PFSK-1 (cell line): ENCODE data around the gene SYCP2.

Source experiments
- FOXP2 ChIP-seq: optimal IDR thresholded peaks from 2 replicates; pipeline ENCODE3; 2011; ENCODE audit warnings: borderline replicate concordance, control low read depth, inconsistent platforms; ENCODE audit not compliant: insufficient read depth; ENCODE audit errors: extremely low read length, extremely low read depth
- POLR2AphosphoS5 ChIP-seq: IDR thresholded peaks from 2 replicates; pipeline ENCODE4 v1.6.1; 2012; ENCODE audit warnings: low read depth, mild to moderate bottlenecking, control low read depth, low read length, moderate library complexity
- SIN3A ChIP-seq: IDR thresholded peaks from 2 replicates; pipeline ENCODE4 v1.6.1; 2012; ENCODE audit warnings: mild to moderate bottlenecking, low read length, moderate library complexity, borderline replicate concordance; ENCODE audit not compliant: insufficient read depth
- TAF1 ChIP-seq: IDR thresholded peaks from 2 replicates; pipeline ENCODE4 v1.6.1; 2012; ENCODE audit warnings: low read length, control low read depth, borderline replicate concordance; ENCODE audit not compliant: insufficient read depth
- TF ChIP-seq, protein P1 (sequence below), 2 experiments: IDR thresholded peaks; 2 replicates each; pipeline versions ENCODE4 v1.6.1 to v1.8.0; 2011 to 2012; ENCODE audit warnings: low read depth in 2 of 2, low read length in 2 of 2, control low read depth in 1 of 2, inconsistent platforms in 1 of 2, mild to moderate bottlenecking in 1 of 2, moderate library complexity in 1 of 2; ENCODE audit not compliant: insufficient read depth in 1 of 2

SYCP2 gene

DNA sequence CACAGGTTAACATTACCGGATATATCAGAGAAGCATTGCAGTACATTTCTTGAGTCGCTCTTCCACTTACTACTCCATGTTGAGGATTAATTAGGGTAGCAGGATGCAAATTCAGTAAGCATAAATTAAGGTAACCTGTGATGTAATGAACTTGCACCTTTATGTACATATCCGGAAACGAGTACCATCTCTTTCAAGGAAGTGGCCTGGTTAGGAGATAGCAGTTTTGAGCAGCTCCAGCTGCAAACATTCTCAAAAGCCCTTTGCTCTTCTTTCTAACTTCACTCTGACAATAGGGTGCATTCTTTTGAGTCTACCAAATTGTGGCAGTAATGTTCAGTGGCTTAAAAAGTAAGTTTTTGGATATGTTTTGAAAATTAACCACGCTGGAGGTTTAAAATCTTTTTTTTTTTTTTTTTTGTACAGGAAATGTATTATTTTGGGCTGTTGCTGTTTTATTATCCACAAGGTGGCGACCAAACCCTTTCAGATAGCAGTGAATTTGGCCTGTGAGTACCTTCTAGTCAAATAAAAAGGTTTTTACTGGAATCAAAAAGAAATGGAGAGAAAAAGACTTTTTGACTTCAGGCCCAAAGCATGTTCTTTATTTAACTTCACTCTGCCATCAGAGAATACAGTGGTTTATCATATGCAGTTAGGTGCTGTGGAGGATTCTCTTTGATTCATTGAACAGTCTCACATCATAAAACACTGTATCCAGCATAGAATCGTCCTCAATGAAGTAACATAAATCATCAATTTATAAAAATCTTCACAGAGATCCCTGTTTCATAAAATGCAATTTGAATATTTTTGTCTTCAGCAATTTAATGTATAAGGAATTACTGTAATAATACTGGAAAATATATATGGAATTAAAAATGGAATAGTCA lies 15.6 kb upstream of the SYCP2 start:
- TF ChIP-seq FOXP2 (no peak), TAF1 (no peak), SIN3A (no peak), POLR2AphosphoS5 (no peak)
- TF ChIP-seq, protein P1, sequence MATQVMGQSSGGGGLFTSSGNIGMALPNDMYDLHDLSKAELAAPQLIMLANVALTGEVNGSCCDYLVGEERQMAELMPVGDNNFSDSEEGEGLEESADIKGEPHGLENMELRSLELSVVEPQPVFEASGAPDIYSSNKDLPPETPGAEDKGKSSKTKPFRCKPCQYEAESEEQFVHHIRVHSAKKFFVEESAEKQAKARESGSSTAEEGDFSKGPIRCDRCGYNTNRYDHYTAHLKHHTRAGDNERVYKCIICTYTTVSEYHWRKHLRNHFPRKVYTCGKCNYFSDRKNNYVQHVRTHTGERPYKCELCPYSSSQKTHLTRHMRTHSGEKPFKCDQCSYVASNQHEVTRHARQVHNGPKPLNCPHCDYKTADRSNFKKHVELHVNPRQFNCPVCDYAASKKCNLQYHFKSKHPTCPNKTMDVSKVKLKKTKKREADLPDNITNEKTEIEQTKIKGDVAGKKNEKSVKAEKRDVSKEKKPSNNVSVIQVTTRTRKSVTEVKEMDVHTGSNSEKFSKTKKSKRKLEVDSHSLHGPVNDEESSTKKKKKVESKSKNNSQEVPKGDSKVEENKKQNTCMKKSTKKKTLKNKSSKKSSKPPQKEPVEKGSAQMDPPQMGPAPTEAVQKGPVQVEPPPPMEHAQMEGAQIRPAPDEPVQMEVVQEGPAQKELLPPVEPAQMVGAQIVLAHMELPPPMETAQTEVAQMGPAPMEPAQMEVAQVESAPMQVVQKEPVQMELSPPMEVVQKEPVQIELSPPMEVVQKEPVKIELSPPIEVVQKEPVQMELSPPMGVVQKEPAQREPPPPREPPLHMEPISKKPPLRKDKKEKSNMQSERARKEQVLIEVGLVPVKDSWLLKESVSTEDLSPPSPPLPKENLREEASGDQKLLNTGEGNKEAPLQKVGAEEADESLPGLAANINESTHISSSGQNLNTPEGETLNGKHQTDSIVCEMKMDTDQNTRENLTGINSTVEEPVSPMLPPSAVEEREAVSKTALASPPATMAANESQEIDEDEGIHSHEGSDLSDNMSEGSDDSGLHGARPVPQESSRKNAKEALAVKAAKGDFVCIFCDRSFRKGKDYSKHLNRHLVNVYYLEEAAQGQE (IDR thresholded peaks at IDR 0.05; ENCODE audit: insufficient read depth in 1 of 2, low read depth in 2 of 2, low read length in 2 of 2), result no peak

DNA sequence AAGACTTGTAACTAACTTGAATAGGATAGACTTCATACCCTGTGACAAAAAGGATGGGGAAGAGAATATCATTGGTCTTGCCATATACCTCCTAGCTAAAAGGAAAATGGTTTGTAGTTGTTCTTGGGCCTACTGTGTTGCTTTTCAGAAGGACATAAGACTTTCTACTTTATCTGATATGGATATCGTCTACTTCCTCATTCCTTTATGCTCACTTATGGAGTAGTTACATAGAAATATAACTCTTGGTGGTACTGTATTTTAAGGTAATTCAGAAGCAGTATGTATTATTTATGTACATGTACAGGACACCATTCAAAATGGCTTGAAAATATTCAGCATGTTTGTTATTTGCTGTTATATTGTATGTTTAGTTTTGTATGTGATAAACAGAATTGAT lies 14.8 kb upstream of the SYCP2 start:
- TF ChIP-seq TAF1 (no peak), POLR2AphosphoS5 (no peak), FOXP2 (no peak), SIN3A (no peak)
- TF ChIP-seq, protein P1 (IDR thresholded peaks at IDR 0.05; ENCODE audit: insufficient read depth in 1 of 2, low read depth in 2 of 2, low read length in 2 of 2), result no peak

DNA sequence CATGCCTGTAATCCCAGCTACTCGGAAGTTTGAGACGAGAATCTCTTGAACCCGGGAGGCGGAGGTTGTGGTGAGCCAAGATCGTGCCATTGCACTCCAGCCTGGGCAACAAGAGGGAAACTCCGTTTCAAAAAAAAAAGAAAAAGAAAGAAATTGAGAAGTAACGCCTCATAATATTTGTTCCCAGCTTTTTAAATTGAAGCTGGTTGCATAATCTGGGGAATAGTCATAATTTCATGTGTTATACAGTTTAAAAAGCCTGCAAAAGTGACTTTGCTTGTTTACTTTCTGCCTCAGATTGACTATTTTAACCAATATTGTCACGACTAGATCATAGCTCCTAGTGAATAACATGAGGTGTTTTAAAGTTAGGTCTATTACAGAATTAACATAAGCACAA lies 13.9 kb upstream of the SYCP2 start:
- TF ChIP-seq FOXP2 (no peak), TAF1 (no peak), SIN3A (no peak), POLR2AphosphoS5 (no peak)
- TF ChIP-seq, protein P1 (IDR thresholded peaks at IDR 0.05; ENCODE audit: insufficient read depth in 1 of 2, low read depth in 2 of 2, low read length in 2 of 2), result no peak

DNA sequence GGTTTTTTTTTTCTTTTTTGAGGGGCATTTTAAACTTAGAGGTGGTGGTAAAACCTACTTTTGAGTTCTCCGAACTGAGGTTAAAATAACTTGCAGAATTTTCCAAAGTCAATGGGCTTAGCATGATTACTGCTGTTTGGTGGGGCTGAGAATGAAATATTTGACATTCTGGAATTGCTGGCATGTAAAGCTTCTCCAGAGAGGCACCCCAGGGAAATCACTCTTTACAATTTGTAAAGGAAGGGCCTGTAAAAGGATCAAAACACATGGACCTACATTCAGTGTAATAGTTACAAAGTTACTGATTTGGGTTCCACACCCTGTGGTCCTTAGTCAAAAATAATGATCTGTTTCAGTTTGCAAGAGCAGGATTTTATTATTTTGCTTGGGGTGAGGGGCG lies 12.3 kb upstream of the SYCP2 start:
- no peak for TF ChIP-seq TAF1
- no peak for TF ChIP-seq SIN3A

DNA sequence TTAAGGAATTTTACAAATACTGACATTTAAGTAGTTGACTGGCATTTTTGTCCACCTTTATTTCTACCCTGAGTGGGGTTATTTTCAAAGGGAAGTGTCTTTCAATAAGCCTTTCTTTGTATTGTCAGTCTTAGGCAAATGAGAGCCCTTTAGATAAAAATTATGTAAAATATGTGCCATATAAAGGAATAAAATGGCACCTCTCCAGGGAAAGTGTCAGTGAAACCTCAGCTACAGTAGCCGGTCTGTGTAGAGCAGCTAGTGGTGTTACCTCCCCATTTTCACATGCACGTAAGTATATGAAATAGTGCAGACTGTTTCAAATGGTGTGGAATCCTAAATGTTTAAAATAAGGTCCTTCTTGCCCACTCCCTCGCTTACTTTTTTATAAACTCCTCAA lies 11.7 kb upstream of the SYCP2 start:
- TF ChIP-seq, protein P1 (IDR thresholded peaks at IDR 0.05; ENCODE audit: insufficient read depth in 1 of 2, low read depth in 2 of 2, low read length in 2 of 2), result no peak
- TF ChIP-seq TAF1, result no peak
- TF ChIP-seq FOXP2, result no peak
- TF ChIP-seq SIN3A, result no peak
- TF ChIP-seq POLR2AphosphoS5, result no peak
